IPS DF 19.7 (cell line): ENCODE measurements around the gene DUXB.

Source experiments
- DNase-seq: peaks from one replicate; pipeline ENCODE4 v3.0.0-alpha.2; 2013; ENCODE audit warnings: low read depth, low spot score

The DUXB gene, protein sequence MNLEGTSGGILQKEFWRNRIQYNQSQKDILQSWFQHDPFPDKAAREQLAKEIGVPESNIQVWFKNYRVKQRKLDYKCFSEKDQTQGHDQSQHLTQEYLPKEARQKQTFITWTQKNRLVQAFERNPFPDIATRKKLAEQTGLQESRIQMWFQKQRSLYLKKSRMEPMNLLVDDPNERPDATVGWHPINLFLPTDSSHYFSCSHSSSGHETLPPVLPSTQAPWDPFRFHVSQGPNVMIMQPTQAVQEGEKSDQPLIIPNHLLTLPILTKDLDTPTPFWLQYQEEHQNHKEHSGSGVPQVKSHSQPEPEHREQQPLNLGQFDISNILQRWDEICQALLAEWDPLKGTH

DNA sequence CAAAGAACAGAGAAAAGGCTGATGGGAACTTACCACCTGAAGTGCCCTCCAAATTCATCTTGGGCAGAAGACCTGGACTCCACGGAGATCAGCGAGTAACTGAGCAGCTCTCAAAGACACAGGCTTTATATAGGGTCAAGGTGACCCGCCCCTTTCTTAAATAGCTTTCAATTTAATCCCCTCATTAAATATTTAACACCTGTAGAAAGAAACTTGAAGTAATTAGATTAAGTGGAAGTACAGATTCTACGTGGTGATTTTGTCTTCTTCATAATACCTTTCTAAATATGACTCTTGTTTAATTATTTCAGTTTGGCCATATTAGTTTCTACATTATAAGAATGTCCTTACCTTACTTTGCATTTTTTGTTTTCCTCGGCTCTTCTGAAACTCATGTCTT is at the start of gene DUXB:
Gene DUXB, minus strand, starts transcription at position 101 of the 400 bp plus-strand sequence. Its CDS starts 43 bp downstream, at position 58.
- no peak for DNase-seq

DNA sequence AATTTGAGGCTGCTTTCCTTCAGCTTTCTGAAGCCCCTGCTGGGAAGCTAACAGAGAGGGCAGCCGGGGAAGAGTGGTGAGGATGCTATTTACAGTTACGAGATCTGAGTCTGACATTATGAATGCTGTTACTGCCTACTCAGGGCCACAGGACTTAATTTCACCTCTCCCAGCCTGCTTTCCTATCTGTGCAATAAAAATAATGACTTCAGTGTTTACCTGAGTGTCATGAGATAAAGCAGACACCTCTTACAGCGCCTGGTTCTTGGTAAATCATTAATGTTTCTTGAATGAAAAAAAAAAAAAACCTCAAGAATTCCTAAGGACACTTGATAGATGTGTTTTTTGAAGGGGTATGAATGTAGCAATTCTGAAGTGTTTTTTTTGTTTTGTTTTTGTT is 49.3 kb upstream of the DUXB start:
- no peak for DNase-seq

DNA sequence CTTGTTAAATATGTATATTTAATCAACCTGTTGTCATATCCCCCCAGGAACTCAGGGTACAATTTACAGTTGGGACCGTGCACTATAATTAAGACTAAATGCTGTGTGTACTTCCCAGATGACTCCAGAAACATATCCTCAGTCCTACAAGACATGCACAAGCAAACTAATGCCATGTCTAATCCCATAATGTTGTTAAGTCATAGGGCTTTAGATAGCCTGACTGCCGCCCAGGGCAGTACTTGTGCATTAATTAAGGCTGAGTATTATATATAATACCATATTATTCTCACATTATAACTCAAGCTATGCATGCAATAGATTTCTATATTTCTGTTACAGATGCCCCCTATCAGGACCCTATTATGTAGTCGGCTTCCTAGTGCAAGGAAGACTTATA is 45.1 kb upstream of the DUXB start:
- DNase-seq, result no peak

DNA sequence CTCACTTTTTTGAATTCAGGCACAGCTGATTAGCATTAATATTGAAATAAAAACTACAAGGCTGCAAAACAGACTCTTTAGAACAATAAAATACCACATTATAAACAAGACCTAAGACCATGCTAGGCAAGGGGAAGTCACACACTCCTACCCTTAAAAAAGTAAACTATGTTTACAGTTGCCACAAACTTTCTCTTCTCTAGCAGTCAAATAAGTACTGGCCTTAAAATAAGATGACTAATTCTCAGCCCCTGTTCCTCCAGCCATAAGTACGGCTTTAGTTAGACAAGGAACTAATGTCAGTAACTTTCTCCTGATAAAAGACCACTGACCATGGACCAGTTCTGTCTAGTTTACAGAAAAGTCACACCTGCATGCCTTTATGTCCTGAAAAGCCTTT is 44.6 kb upstream of the DUXB start:
- DNase-seq, result no peak

DNA sequence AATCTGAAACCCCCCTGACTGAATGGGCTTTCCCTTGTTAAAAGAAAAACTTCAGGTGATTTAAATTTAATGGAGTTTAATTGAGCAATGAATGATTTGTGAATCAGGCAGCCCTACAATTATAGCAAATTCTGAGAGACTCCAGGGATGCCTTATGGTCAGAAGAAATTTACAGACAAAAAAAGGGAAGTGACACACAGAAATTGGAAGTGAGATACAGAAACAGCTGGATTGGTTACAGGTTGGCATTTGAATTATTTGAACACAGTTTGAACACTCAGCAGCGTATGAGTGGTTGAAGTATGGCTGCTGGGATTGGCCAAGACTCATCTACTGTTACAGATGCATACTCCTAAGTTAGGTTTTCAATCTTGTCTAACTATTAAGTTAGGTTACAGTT is 44.0 kb upstream of the DUXB start:
- no peak for DNase-seq

DNA sequence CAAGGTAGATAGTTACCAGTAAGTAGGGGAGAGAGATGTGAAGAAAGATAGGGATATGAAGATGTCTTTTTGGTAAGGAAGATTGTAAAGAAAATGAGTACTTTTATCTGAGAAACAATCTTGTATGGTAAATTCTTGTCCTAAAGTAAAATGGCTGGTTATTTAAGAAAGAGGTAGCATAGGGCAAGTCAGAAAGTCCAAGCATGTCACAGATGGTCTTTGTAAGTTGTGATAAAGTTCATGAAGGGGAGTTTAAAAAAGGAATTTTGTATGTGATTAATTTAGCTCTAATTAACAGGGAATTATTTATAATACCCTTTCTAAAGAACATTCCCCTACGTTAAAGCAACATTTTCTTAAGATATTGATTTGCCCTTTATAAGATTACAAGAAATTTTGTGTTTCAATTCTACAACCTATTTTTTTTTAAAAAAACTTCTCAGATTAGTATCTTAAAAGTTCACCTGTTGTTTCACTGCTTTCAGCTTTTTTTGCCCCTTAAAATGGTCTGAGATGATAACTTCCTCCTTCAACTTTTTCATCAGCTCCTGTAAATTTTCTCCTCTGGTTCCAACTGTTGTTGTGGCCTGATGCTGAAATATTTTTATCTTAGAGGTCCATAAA is 41.3 kb upstream of the DUXB start:
- peak; percentile 2 for DNase-seq

DNA sequence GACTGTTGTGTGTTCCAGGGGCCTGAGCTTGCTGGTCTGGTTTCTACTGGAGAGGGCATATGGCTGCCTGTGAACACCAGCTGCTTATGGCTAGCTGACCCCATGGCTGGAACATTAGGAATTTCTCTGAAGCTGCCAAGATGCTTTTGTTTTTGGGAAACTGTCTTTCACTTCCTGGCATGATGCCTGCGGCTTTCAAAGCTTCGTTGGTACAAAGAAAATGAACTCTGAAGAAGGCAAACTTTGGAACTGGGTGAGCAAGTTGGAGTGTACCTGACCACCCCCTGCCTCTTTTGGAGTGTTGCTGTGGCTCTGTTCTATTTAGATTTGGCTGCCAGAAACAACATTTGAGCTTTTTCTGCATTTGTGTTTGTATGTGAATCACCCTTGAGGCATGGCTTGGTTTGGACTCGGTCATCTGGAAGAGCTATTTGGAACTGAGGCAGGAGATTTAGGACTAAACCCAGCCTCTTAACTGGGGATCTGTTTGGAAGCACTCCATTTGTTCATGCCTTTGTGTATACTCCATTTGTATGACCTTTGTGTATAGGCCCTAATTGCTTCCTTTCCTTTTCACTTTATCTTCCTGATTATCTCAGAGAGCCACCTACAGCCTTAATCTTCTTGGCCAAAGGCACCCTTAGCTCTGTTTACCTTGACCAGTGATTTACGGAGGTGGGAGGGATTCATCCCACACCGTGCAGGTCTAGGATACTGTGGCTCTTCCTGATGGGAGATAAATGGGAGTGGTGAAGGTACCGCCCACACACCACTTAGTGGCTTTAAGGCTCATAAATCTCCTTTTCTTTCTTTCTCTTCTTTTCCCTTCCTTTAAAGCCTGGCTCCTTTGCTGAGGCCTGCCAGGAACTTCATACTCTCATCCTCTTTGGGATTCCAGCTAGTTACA is 32.3 kb upstream of the DUXB start:
- no peak for DNase-seq

DNA sequence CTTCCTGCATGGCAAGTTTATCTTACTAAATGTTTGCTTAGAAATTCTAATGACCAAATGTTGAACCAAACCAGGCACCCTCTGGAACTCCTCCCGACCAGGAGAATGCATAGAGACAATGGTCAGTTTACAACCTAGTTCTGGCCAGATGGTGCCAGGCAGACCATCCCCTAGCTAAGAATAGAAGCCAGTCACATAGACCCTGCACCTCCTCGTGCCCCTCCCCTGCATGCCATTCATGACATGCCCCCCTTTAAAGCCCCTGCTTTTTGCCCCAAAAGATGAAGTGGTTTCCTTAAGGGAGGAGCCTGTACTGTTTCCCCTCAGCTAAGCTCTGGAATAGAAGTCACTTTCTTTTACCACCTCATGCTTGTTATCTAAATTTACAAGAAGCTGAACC is 31.6 kb upstream of the DUXB start:
- no peak for DNase-seq

DNA sequence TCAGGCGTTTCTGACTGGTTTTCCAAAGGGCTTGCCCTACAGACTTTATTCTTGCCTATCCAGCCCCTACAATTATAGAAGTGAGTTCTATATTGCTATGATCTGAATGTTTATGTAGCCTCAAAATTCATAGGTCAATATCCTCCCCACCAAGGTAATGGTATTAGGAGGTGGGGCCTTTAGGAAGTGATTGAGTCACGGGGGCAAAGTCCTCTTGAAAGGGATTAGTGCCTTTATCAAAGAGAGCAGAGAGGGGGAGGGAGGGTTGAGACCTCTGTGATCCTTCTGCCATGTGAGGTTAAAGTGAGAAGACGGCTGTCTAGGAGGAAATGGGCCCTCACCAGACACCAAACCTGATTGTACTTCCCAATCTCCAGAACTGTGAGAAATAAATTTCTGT is 26.0 kb upstream of the DUXB start:
- DNase-seq, result no peak

DNA sequence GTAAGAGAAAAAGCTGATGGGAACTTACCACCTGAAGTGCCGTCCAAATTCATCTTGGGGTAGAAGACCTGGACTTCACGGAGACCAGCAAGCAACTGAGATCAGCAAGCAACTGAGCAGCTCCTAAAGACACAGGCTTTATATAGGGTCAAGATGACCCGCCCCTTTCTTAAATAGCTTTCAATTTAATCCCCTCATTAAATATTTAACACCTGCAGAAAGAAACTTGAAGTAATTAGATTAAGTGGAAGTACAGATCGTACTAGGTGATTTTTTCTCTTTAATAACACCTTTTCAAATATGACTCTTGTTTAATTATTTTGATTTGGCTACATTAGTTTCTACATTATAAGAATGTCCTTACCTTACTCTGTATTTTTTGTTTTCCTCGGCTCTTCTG is 25.1 kb upstream of the DUXB start, which contains the start of gene CPHXL:
Gene CPHXL, minus strand, starts transcription at position 101 of the 400 bp plus-strand sequence. Its CDS starts 48 bp downstream, at position 53.
- no peak for DNase-seq

DNA sequence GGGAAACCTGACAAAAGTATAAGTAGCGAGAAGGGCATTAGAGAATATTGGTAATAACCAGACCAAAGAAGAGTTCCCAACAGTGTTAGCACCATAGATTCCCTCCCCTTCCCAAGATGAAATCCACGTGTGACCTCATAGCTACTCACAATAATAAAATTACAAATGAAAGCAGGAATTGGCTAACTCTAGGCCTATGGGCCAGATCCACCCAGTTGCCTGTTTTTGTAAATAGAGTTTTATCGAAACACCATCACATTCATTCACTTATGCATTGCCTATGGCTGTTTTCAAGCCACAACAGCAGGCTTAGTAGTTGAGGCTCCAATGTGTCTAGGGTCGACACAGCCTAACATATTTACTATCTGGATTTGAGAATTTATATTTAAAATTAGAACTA is 17.2 kb upstream of the DUXB start:
- DNase-seq, result no peak

DNA sequence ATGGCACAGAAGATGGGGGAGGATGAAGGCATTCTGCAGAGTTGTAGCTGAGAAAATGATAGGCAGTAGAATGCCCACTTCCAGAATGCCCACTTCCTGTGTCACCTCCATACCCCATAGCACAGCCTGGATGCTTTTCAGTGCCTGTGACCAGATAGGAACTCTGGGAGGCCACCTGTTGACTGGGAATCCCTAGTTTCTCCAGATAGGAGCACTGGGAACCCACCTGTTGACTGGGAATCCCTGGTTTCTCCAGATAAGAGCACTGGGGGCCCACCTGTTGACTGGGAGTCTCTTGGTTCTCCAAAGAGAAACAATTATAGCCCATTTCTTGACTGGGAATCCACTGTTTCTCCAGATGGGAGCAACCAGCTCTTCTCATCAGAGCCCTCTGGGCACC is 13.4 kb upstream of the DUXB start:
- DNase-seq, result no peak

DNA sequence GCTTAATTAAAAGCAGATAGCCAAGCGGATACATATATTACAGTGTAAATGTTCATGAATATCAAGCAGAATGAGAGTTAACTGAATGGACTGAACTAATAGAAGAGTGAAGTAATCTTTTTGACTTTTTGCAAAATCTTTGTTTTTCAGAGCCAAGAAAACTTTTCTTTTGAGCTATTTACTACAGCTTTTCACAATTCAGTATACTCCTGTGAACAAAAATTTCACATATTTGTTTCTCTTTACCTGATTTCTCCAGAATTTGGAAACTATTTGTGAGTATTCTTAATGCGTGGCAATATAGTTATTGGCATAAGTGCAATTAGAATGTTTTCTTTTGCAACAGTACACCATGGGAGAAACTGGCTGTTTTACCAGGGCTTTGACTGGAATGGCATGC is 9.1 kb upstream of the DUXB start:
- DNase-seq, result no peak

DNA sequence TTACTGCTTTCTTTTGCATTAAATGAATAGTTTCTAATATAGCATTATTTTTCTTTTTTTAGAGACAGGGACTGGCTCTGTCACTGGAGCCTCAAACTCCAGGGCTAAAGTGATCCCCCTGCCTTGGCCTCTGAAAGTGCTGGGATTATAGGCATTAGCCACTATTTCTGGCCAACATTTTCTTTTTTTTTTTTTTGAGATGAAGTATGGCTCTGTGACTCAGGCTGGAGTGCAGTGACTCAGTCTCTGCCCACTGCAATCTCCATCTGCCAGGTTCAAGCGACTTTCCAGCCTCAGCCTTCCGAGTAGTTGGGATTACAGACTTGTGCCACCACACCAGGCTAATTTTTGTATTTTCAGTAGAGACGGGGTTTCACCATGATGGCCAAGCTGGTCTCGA is 2.0 kb upstream of the DUXB start:
- DNase-seq, result no peak

DNA sequence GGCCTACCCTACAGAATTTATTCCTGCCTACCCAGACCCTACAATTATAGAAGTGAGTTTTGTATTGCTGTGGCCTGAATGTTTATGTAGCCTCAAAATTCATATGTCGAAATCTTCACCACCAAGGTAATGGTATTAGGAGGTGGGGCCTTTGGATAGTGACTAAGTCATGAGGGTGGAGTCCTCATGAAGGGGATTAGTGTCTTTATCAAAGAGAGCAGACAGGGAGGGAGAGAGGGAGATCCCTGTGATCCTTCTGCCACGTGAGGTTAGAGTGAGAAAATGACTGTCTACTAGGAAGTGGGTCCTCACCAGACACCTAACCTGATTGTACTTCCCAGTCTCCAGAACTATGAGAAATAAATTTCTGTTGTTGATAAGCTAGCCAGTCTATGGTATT is 981 bp upstream of the DUXB start:
- DNase-seq, result no peak

DNA sequence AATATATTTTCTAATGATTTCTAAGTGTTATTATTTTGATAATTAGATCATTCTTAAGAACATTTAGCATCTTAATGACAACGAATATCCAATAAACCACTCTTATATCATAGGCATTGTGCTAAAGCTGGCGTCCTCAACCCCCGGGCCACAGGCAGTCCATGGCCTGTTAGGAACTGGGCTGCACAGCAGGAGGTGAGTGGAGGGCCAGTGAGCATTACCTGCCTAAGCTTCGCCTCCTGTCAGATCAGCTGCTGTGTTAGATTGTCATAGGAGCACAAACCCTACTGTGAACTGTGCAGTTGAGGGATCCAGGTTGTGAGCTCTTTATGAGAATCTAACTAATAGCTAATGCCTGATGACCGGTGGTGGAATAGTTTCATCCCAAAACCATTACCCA is 3.7 kb downstream of the DUXB start:
- DNase-seq, result no peak

DNA sequence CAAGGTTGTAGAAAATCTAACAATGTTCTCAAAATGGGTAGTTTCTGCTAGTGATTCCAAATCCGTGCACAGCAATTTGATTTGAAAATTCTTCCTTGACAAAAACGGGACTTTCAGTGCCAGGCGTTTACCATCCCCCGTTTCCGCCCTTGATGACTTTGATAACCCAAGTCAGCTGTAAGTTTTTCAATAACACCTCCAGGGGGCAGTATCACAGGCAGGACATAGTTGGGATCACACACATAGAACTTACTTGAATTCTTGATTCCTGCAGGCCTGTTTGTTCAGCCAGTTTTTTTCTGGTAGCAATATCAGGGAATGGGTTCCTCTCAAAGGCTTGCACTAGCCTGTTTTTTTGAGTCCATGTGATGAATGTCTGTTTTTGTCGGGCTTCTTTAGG is 5.6 kb downstream of the DUXB start:
- peak; percentile 15 for DNase-seq

DNA sequence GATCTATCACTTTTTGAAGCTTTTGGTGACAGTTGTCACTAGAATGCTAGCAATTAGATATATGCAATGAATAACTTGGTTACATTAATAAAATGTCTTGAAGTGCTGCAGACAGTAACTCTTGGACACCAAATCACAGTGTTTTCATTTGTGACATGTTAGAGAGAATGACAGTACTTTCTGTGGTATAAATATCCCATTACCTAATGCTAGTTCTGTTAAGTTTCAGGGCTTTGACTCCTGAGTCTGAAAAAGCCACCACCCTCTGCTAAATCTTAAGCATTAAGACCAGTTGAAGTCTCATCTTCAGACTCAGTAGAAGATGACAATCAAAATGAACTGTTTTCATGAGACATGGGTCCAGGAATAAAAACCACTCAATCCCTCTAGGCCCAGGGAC is 13.9 kb downstream of the DUXB start:
- no peak for DNase-seq

DNA sequence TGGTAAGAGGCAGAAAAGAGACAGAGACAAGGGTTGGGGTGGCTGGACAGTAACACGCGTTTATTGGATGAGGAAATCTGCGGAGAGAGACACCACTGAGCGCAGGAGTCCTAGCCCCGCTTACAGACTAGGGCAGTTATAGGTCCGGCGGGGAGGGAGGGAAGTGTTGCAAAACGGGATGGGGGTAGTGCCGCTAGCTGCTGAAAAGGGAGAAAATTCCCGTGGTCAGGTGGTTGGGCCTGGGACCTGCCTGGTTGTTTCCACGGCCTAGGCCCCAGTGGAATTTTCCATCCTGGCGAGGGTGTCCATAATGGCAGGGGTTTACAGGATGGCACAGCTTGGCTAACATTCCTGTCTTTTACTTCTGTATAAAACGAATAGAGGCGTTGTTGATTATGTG is 19.0 kb downstream of the DUXB start:
- DNase-seq, result no peak

DNA sequence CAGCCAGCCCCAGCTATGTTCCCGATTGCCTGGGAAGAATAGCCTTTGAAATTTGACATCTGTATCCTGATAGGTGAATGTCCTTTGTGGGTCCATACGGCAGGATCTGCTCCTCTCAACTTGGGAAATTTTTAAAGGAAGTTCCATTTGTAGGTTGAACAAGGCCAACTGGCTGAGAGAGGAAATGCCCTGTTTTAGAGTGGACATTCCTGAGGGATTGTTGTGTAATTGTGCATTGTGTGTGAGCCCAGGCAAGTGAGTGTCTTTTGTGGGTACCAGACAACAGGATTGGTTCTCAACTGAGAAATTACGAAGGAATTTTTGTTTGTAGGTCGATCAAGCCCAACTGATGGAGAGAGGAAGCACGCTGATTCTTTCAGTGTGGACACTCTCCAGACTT is 21.9 kb downstream of the DUXB start:
- no peak for DNase-seq

DNA sequence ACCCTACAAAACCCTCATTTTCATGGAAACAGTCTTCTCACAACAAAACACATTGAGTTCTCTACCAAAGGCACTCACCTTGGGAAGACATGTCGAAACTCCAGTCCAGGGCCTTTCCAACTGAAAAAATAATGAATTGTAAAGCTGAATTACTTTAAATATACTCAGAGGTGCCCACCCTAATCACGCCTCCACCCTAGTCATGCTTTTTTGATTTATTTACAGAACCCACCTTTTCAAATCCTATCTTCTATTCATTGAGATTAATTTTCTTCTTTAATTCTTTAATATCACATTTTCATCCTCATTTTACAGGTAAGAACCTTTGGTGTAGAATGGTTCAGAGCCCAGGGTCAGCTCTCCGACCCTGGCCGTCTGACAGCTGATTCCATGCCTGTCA is 24.4 kb downstream of the DUXB start, which contains the start of gene CPHXL2:
Gene CPHXL2, minus strand, starts transcription at position 101 of the 400 bp plus-strand sequence. Its CDS starts 10 bp downstream, at position 91.
- no peak for DNase-seq

DNA sequence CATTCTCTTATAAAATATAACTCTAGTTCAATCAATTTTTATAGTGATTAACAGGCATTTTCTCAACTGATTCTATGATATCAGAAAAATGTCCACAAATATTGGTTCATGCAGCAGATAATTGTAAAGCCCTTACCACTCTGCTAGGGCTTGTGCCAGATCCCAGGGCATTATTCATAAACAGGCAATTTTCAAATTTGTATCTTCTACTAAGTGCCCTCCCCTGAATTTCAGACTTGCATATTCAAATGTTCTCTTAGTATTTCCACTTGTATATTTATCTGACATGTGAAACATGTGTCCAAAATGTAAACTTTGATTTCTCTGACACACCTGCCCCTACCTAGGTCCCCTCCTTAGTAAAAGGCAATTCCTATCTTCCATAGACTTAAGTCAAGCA is 33.8 kb downstream of the DUXB start:
- DNase-seq, result no peak
